T-helper 9 cell (primary cell): ENCODE data around the gene OTOG.

Experiments
- DNase-seq: peaks from one replicate; pipeline ENCODE4 v3.0.0-alpha.2; 2020

Gene OTOG

DNA sequence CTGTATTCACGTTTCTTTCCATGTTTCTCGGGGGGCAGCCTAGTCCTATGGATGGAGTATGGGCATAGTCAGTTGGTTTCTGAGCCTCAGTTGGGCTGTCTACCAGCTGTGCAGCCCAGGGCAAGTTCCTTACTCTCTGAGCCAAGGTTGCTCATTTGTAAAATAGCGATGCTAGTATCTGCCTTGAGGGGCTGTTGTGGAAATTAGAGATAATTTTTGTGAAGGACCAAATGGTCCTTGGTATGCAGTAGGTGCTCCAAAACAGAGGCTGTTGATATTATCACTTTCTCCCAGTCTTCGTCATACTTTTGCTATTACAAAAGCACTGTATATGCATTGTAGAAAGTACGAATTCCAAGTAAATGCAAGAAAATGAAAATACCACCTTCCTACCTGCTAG lies 89.7 kb downstream of the OTOG start:
- DNase-seq: no peak

DNA sequence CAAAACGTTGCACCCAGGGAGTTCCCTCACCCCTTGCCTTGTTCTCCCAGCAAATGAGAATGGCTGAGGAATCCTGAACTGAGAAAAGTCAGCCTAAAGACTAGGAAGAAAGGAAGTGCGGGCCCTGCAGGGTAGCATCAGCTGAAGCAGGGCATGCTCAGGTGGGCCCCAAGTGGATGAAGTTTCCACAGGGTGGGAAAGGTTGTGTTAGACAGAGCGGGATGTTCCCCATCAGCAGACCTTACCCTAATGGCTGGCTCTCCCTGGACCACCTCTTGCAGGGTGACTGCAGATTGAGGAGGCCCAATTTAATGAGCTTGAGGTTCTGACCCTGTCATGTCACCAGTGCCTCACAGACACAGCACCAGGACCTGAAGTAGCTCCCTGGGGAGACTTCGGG lies 90.8 kb downstream of the OTOG start:
- DNase-seq: no peak

DNA sequence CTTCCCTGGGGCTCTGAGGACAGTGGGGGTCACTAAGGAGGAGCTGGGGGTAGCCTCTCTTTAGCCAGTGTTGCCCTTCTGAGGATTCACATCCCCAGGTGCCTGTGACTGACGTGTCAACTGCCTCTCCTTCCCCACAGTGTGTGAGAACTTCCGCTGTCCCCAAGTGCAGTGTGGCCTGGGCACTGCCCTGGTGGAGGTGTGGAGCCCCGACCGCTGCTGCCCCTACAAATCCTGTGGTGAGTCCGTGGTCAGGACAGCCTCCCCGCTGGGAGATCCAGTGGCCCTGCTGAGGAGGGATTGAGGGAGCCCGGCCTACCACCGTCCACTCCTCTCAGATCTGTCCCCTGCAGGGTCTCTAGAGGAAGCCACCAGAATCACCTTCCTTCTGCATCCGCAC lies 91.3 kb downstream of the OTOG start:
- no peak for DNase-seq

DNA sequence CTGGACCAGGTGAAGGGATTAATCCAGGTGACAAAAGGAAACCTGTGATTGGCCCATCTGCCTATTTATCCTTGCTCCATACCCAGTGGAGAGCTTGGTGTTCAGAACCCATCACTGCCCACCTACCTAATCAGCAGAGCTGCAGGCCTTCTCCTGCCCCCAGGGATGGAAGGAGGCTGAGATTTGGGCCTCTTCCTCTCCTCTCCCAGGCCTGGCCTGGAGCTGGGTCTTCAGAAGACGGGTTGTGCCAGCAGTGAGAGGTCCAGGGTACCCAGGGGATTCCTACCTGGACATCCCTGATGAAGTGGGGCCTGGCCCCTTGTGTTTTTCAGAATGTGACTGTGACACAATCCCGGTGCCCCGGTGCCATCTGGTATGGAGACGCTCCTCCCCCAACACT lies 92.0 kb downstream of the OTOG start:
- DNase-seq: no peak

DNA sequence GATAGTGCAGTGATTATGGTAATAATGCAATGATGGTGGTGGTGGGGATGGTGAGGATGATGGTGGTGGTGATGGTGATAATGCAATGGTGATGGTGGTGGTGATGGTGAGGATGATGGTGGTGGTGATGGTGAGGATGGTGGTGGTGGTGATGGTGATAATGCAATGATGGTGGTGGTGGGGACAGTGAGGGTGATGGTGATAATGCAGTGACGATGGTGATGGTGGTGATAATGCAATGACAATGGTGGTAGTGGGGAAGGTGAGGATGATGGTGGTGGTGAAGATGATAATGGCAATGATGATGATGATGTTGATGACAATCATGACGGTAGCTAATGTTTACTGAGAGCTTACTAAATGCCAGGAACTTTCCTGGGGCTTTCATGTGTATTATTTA lies 92.7 kb downstream of the OTOG start:
- no peak for DNase-seq

DNA sequence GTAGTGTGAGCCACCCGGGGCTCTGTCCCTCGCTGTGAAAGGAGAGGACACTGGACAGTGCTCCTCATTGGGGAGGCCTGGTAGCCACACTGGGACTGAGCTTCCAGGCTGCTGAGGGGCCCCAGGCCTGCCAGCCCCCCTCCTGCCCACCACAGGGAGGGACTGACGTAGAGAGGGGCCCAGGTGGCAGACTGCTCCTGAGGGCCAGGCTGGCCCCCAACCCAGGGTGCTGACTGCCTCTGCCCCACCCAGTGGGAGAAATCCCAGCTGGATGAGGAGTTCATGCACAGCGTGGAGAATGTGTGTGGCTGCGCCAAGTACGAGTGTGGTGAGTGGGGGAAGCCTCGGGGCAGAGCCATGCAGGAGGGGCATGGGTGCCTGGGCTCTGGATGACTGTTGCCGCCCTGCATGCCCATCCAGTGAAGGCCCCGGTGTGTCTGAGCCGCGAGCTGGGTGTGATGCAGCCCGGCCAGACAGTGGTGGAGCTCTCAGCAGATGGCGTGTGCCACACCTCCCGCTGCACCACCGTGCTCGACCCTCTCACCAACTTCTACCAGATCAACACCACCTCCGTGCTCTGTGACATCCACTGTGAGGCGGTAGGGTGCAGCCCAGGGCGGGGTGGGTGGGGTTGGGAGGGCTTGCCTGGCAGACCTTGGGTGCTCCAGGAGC lies 93.6 kb downstream of the OTOG start:
- DNase-seq: no peak

DNA sequence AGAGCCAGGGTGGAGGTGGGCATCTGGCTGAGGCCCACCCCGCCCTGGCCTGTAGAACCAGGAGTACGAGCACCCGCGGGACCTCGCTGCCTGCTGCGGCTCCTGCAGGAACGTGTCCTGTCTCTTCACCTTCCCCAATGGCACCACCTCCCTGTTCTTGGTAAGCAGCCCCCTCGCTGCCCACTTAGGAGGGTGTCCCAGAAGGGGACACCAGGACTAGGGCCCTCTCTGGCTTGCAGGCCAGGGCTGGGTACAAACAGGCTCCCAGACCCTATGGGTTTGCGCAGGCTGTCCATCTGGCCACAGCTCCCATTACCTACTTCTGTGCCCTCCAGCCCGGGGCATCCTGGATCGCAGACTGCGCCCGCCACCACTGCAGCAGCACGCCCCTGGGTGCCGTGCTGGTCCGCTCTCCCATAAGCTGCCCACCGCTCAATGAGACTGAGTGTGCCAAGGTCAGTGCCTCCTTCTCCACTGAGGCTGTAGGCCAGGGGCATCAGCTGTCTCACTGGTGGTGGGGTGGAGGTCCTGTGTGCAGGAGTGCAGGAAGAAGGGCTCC lies 94.8 kb downstream of the OTOG start:
- no peak for DNase-seq

DNA sequence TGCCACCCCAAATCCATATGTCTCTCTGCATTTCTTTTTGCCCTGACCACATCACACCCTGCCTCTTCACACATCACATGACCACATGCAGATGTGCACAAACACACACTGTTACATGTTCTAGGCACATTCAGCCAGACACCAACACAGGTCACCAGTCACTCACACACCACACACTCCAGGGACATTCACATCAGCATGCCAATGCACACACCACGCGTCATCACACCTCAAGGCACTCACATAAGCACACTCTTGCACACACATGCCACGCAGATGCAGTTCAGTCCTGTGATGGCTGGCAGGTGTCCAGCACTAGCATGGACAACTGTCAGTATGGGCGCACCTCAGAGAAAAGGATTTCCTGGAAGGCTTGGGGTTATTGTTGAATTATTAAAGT lies 95.3 kb downstream of the OTOG start:
- DNase-seq: no peak

DNA sequence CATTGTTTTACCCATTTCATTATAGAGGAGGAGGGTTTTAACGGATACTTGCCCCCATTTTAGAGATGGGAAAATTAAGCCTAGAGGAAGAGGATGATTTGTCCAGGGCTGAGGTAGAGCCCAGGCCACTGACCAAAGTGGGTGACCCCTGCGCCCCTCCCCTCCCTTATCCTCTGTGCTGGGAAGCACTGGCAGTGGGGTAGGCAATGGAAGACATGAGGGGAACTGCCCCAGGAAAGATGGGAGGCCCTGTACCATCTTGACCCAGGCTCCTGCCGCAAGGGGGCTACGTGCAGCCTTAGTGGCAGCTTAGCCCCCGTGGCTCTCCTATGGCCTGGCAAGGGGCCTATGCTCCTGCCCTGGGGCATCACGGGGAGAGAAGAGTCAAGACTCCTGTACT lies 95.9 kb downstream of the OTOG start:
- no peak for DNase-seq

DNA sequence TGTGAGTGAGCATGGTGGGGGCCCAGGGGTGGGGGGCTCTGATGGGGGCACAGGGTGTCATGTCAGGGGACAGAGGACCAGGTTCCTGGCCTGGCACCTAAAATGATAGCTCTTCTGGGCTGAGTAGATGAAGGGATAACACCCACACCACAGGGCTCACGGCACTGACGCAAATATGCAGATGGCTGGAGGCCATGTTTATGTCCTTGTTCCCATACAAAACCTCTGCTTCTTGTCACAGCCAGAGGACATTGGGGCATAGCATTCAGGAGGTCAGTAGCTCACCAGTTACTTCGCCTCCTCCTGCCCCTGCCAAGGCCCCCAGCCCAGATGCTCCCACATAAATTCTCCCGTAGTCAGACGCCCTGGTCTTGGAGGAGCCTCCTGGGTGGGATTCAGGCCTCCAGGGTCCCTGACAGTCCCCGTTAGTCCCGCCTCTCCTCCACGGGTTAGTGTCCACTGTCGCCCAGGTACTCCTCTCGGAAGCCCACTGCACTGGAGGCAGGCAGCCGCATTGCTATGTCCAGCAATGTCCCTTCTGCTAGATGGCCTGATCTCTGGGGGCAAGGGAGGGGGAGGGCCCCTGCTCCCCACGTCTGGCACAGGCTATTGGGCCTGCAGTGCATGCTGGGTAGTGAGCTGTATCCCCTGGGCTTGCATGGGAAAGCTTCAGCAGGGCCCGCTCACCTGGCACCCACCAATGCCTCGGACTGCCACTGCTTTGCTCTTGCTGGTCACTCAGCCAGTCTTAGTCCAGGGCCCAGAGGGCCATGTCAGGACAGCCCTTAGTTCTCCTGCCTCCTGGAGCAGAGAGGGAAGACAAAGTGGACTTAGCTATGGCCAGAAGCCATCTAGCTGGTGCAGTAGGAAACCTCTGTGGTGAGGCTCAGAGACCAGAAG lies 96.7 kb downstream of the OTOG start:
- DNase-seq: no peak

DNA sequence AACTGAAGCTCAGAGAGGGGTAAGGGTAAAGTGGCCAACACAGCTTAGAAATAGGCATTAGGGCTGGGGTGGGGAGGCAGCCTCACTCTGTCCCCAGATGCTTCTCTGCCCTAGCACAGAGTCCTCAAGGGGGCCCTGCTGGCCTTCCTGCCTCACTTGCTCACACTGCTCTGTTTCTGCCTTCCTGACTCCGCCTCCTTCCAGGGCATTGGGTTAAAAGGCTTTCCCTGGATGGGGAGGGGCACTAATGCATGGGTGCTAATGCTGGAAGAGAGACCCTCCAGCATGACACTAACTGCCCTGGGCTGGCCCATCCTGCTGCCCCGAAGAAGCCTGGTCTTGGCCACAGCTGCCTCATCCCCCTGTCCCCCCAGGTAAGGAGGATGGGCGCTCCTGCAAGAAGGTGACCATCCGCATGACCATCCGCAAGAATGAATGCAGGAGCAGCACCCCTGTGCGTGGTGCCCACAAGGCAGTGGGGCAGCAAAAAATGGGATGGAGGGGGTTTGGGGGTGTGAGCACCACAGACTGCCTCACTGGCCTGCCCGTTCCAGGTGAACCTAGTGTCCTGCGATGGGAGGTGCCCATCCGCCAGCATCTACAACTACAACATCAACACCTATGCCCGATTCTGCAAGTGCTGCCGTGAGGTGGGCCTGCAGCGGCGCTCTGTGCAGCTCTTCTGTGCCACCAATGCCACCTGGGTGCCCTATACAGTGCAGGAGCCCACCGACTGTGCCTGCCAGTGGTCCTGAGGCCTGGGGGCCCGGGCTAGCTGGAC lies 98.3 kb downstream of the OTOG start:
- no peak for DNase-seq

DNA sequence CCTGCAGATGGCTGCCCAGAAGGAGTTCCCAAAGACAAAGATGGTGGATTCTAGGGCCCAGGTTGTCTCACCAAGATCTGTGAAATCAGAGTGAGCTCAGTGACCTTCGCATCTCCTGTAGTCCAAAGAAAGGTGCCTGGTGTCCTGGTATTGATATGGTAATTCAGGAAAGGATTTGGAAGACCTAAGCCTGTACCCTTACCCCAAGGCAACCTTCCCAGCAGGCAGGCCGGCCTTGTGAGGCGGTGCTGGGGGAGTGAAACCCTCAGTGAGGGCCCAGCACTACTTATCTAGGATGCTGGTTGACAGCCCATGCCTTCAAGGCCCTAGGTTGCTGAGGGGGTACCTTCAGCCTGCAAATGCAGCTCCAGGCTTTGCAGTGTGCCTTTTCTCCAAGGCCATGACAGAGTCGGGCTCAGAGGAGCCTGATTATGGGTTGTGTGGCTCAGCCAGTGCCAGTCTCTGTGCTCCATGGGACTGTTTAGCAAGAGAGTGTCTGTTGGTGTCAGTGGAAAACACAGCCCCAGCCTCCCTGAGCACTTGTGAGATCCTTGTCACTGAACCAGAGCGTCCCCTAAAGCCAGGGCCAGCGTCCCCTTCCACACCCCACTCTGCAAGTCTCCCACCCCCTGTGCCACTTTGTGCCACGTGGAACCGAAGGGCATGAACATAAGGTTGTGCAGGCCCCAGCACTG lies 99.5 kb downstream of the OTOG start:
- no peak for DNase-seq

DNA sequence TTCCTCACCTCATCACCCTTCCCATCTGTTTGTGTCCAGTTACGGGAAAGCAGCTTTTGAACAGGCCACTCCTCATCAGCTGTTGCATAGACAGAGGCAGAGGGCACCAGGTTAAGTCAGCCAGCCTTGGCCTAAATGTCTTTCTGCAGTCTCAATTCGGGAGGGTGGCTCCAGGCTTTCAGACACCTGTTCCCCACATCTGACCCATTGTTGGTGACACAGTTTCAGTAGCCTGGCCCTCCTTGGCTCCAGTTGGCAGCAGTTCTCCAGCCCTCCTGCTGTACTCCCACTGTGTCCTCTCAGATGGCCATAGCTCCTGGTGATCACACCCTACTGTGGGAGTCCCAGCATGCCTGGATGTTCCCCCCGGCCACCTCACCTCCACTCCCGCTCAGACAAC lies 101.5 kb downstream of the OTOG start:
- no peak for DNase-seq

DNA sequence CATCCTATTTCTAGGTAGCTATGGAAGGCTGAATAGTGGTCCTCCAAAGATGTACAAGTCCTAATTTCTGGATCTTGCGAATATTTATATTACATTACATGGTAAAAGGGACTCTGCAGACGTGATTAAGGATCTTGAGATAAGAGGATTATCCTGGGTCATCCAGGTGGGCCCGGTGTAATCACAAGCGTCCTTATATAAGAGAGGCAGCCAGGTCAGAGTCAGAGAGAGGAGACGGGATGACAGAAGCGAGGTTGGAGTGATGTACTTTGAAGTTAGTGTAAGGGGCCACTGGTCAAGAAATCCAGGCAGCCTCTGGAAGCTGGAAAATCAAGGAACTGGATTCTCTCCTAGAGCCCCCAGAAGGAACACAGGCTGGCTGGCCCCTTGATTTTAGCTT lies 102.2 kb downstream of the OTOG start:
- DNase-seq: no peak

DNA sequence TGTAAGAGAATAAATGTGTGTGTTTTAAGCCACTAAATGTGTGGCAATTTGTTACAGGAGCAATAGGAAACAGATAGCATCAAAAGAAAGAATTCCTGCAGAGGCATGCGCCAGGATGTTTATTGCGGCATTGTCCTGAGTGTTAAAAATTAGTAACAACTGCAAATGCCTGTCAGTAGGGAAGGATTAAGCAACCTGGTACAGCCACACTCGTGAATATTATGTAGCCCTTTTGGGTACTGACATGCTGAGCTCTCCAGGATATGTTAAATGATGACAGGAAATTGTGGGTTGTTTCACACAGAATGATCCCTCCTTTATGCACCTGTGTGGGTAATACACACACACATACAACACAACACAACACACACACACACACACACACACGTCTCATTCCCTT lies 102.6 kb downstream of the OTOG start:
- DNase-seq: no peak

DNA sequence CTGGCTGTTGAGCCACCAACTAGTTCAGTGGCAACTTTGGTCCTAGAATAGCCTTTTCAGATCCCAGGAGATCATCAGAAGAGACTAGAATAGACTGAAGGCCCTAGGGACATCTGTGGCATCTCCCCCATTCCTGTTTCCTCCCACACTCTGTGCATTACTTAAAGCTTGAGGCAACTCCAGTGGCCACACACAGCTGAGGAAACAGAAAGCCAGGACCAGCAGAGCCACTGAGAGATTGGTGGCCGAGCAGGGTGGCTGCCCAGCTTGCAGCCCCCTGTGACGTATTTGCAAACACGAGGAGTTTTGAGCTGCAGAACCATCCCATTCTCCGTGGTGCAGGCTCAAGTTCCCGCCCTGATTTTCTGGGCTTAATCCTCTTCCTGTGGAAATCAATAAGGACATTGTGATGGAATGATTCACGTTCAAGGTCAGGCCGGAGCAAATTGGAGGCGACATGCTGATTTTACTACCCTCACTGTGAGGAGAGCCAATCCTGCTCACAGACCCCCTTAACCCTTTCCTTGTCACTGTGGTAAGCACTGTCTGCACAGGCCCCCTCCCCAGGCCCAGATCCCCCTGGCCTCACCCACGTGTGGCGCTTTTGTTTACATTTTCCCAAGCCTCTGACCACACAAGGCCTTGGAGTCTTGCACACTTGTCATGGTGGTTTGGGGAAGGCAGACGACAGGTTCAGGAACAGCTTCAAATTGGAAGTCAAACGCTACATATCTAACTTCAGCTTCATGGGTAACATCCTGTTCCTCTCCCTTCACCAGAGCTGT lies 103.3 kb downstream of the OTOG start:
- DNase-seq: no peak

DNA sequence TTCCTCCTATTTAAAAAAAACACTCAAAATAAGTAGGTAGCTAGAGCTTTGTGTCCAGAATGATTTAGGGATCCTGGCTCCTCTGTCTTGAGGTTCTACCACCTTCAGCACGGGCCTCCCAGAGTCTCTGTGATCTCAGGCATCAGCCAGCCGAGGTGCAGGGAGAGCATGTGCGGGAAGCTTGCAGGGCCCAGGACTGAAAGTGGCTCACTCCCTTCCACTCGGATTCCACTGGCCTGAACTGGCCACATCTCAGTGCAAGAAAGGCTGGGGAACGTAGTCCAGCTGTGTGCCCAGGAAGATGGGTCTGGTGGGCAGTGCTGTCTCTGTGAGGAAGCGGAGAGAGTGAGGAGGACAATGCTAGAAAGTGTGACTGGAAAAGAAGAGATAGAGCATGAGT lies 104.0 kb downstream of the OTOG start:
- DNase-seq: no peak

DNA sequence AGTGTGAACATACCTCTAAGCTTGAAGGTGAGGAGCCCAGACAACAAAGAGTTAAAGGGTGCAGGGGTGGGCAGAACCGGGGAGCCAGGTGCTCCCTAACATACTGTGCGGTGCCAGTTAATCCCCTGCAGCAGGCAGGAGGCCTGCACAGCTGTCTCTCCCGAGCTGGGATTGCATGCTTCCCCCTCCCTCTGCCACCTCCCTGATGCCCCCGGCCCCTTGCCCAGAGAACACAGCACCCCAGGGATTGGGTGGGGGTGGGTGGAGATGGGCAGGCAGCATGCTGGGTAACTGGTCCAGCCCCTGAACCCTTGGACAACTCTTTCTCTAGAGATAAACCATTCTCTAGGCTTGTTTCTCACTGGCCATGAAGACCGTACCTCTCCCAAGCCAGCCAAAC lies 104.6 kb downstream of the OTOG start:
- no peak for DNase-seq

DNA sequence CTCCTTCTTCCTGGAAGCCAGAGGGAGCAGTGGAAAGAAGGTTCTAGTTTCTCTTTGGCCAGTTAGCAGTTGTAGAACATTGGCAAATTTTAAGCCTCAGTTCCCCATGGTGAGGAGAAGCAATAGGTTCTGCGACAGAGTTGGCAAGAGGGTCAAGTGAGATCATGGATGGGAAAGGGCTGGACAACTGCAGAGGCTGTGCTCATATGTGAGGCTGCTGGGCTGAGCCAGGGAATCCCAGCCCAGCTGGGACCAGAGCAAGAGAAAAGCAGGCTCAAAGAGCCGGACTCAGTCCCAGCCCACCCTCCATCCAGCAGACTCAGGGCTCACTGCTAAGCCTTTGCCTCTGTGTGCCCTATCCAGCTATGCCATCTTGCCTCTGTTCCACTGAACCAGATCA lies 105.5 kb downstream of the OTOG start:
- no peak for DNase-seq

DNA sequence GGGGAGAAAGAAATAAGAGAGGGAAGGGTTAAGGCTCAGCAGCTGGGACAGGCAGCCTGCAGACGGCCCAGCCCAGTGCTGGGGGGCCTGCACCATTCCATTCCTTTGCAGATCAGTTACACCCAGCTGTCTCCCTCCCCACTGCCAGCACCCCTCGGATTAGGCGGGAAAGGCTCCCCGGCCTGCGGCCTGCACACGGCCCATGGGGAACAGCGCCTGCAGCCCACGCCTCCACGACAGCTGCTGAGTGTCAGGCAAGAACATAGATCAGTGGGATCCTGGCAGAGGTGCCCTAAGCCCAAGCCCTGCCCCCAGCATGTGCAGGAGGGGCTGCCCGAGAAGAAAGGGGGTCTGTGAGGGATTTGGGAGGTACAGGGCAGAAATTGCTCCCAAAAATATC lies 106.6 kb downstream of the OTOG start:
- DNase-seq: no peak

DNA sequence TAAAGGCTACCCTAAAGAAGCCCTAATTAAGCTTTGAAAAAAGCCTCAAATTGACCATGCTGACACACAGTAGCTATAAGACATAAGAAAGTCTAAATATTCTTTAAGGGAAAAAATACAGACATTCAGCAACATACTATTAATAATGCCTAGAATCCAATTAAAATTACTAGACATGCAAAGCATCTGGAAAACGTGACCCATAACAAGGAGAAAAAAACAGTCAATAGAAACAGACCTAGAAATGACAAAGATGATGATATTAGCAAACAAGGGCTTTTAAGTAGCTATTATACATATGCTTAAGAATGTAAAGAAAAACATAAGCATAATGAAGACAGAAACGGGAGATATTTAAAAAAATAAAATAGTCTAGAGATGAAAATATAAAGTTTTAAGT lies 108.6 kb downstream of the OTOG start:
- DNase-seq: no peak

DNA sequence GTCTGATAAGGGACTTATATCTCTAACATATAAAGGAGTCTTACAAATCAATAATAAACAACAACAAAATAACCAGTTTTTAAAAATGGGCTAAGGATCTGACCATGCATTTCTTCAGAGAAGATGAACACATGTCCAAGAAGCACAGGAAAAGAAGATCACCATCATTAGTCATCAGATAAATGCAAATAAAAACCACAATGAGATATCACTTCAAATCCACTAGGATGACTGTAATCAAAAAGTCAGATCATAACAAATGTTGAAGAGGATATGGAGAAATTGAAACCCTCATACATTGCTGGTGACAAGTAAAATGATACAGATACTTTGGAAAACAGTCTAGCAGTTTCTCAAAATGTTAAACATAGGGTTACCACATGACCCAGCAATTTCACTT lies 111.2 kb downstream of the OTOG start:
- no peak for DNase-seq
